K562 (cell line): ENCODE results near the gene MPG. TPM values are rescaled to one million over a fixed set of nuclear protein-coding genes. Genes with fewer than 3 reads are reported as not detected.

ENCODE experiments used
- ATAC-seq: fragments of 200-7000 bp; cut with Tn5 transposase; 3 replicates; pipeline ENCODE4 v1.9.1; 2020; ENCODE audit warnings: moderate library complexity
- BruUV-seq: library from RNA; stranded (reverse); fragments of 400-500 nt; replicated peaks from 2 replicates; lab custom pipeline; 2021; lab: Mats Ljungman, UMichigan
- CTCF ChIA-PET: fragments of 300-600 bp; formaldehyde crosslinking; extraction: SDS; loops from one replicate; lab custom pipeline; 2021; ENCODE audit warnings: low intra/inter-chr PET ratio; lab: Yijun Ruan, JAX
- POLR2A ChIA-PET: fragments of 300-600, 350-650 bp; sonication (Branson Sonifier 250); formaldehyde crosslinking; extraction: SDS; loops from one replicate; lab custom pipeline; 2021; ENCODE audit warnings: antibody characterized with exemption, inconsistent platforms; lab: Yijun Ruan, JAX
- DNase-seq, 4 experiments: peaks; one replicate each; pipeline versions ENCODE4 v3.0.0 to v3.0.0-alpha.2; 2011 to 2018; ENCODE audit warnings: low spot score in 3 of 4, mixed read lengths in 3 of 4; ENCODE audit errors: extremely low read depth in 1 of 4
- FAIRE-seq: peaks from 2 replicates; lab custom pipeline; 2011; peaks lifted over from hg19 to GRCh38; lab: Jason Lieb, UNC
- H2AFZ ChIP-seq: 2 replicates; pipeline ENCODE4 v1.6.0; 2011; ENCODE audit warnings: low read depth, low read length, control low read depth, inconsistent platforms
- H3K27ac ChIP-seq: fragments of 200-600 bp; 3 replicates; pipeline ENCODE4 v1.8.0; 2011; ENCODE audit warnings: low read depth, mild to moderate bottlenecking, control low read depth, inconsistent platforms, low read length, moderate library complexity, mixed read lengths; ENCODE audit errors: extremely low read depth
- H3K27me3 ChIP-seq, 2 experiments: fragments of 300-600 bp in 1 of 2; 2 replicates in 1 of 2; 3 replicates in 1 of 2; pipeline versions ENCODE4 v1.6.0 to v1.8.0; 2011; ENCODE audit warnings: inconsistent platforms in 2 of 2, low read length in 2 of 2, mild to moderate bottlenecking in 1 of 2, mixed read lengths in 1 of 2, moderate library complexity in 1 of 2; ENCODE audit not compliant: control insufficient read depth in 2 of 2, insufficient read depth in 2 of 2
- H3K36me3 ChIP-seq: fragments of 300-600 bp; 3 replicates; pipeline ENCODE4 v1.8.0; 2011; ENCODE audit warnings: mild to moderate bottlenecking, low read length, inconsistent platforms; ENCODE audit not compliant: control insufficient read depth, insufficient read depth
- H3K4me1 ChIP-seq, 2 experiments: fragments of 200-600 bp in 1 of 2; replicated peaks in 1 of 2; 2 replicates in 1 of 2; 3 replicates in 1 of 2; pipeline versions ENCODE4 v1.5.1 to v1.8.0; 2011; ENCODE audit warnings: inconsistent platforms in 2 of 2, low read length in 2 of 2, mild to moderate bottlenecking in 1 of 2, mixed read lengths in 1 of 2, moderate library complexity in 1 of 2; ENCODE audit not compliant: control insufficient read depth in 2 of 2, insufficient read depth in 2 of 2
- H3K4me2 ChIP-seq: 2 replicates; pipeline ENCODE4 v1.6.1; 2011; ENCODE audit warnings: low read length, control low read depth, inconsistent platforms, mixed read lengths; ENCODE audit not compliant: insufficient read depth
- H3K4me3 ChIP-seq: fragments of 200-600 bp; sonication (generic), shearing (Covaris generic); 2 replicates; pipeline ENCODE4 v1.5.1; 2016; ENCODE audit warnings: control low read depth, inconsistent platforms
- H3K79me2 ChIP-seq: fragments of 200-600 bp; 3 replicates; pipeline ENCODE4 v1.8.0; 2011; ENCODE audit warnings: low read length, inconsistent platforms; ENCODE audit not compliant: control insufficient read depth, insufficient read depth
- H3K9ac ChIP-seq, 2 experiments: 2 replicates each; pipeline versions ENCODE4 v1.6.0 to v1.6.1; 2011; ENCODE audit warnings: low read depth in 2 of 2, low read length in 2 of 2, control low read depth in 1 of 2, inconsistent platforms in 1 of 2, mild to moderate bottlenecking in 1 of 2, mixed read lengths in 1 of 2; ENCODE audit not compliant: insufficient read depth in 1 of 2
- H3K9me1 ChIP-seq: one replicate; pipeline ENCODE4 v1.6.0; 2011; ENCODE audit warnings: inconsistent platforms, mild to moderate bottlenecking, low read length, moderate library complexity; ENCODE audit not compliant: control insufficient read depth, insufficient read depth
- H3K9me3 ChIP-seq: replicated peaks from 2 replicates; pipeline ENCODE4 v1.5.1; 2011; ENCODE audit warnings: low read depth, low read length, inconsistent platforms; ENCODE audit not compliant: control insufficient read depth, insufficient read depth
- H4K20me1 ChIP-seq: replicated peaks from 2 replicates; pipeline ENCODE4 v1.6.1; 2011; ENCODE audit warnings: low read length, inconsistent platforms, mixed read lengths; ENCODE audit not compliant: control insufficient read depth, insufficient read depth
- E2F5 ChIP-seq: sonication (generic); formaldehyde crosslinking; IDR thresholded peaks from 2 replicates; pipeline ENCODE4 v1.8.0; 2022; ENCODE audit warnings: mild to moderate bottlenecking, missing genetic modification reagents
- GATAD2A ChIP-seq: fragments of 450-650 bp; IDR thresholded peaks from 2 replicates; pipeline ENCODE4 v1.6.1; 2017
- ILK ChIP-seq: fragments of 450-650 bp; IDR thresholded peaks from 2 replicates; pipeline ENCODE4 v1.6.1; 2016; ENCODE audit warnings: missing genetic modification characterization, low read depth, mild to moderate bottlenecking, missing compliant biosample characterization, moderate library complexity, borderline replicate concordance
- JUND ChIP-seq, 2 experiments: IDR thresholded peaks; 2 replicates in 1 of 2; 3 replicates in 1 of 2; pipeline ENCODE4 v1.6.1; 2011; ENCODE audit warnings: borderline replicate concordance in 2 of 2, low read depth in 2 of 2, low read length in 2 of 2, improper control_type of control experiment in 1 of 2, missing biosample characterization in 1 of 2, missing genetic modification characterization in 1 of 2, missing genetic modification reagents in 1 of 2
- KAT2B ChIP-seq: IDR thresholded peaks from one replicate; pipeline ENCODE4 v1.6.1; 2012; ENCODE audit warnings: low read depth, mild to moderate bottlenecking, control low read depth, inconsistent platforms, low read length, moderate library complexity
- NKRF ChIP-seq: fragments of 450-650 bp; IDR thresholded peaks from 2 replicates; pipeline ENCODE4 v1.6.1; 2016; ENCODE audit warnings: borderline replicate concordance
- NR1H2 ChIP-seq: sonication (generic); formaldehyde crosslinking; IDR thresholded peaks from 2 replicates; pipeline ENCODE4 v1.4.0; 2020; ENCODE audit warnings: mild to moderate bottlenecking, missing genetic modification reagents
- NR2C1 ChIP-seq, 2 experiments: fragments of 450-650 bp; IDR thresholded peaks; 2 replicates each; pipeline ENCODE4 v1.6.1; 2017; ENCODE audit warnings: mild to moderate bottlenecking in 2 of 2, antibody characterized with exemption in 1 of 2, inconsistent platforms in 1 of 2, missing compliant biosample characterization in 1 of 2, missing genetic modification characterization in 1 of 2
- NR4A1 ChIP-seq, 2 experiments: fragments of 250-450 bp in 1 of 2; fragments of 450-650 bp in 1 of 2; sonication (Bioruptor Pico) in 1 of 2; IDR thresholded peaks; 2 replicates each; pipeline versions ENCODE4 v1.4.0 to v1.6.1; 2016 to 2020; ENCODE audit warnings: mild to moderate bottlenecking in 2 of 2, missing compliant biosample characterization in 1 of 2, missing genetic modification characterization in 1 of 2, moderate library complexity in 1 of 2
- PHF8 ChIP-seq: fragments of 200-600 bp; sonication (generic); IDR thresholded peaks from 2 replicates; pipeline ENCODE4 v1.6.1; 2012; ENCODE audit warnings: mixed run types, mild to moderate bottlenecking, inconsistent platforms, low read length, moderate library complexity, borderline replicate concordance
- SAFB2 ChIP-seq: fragments of 200-400 bp; formaldehyde crosslinking; IDR thresholded peaks from 2 replicates; pipeline ENCODE4 v1.6.1; 2018; ENCODE audit warnings: borderline replicate concordance, low read length, low read depth, moderate library complexity; ENCODE audit not compliant: severe bottlenecking
- SMAD4 ChIP-seq: fragments of 250-450 bp; sonication (Bioruptor Pico); conservative IDR thresholded peaks from 2 replicates; pipeline ENCODE4 v1.8.0; 2021; ENCODE audit warnings: inconsistent platforms, mild to moderate bottlenecking, moderate library complexity
- SUPT5H ChIP-seq: fragments of 450-650 bp; IDR thresholded peaks from 2 replicates; pipeline ENCODE4 v1.6.1; 2016
- TEAD1 ChIP-seq, 2 experiments: fragments of 450-650 bp in 1 of 2; sonication (generic) in 1 of 2; formaldehyde crosslinking; IDR thresholded peaks; 2 replicates each; pipeline versions ENCODE4 v1.4.0 to v1.8.0; 2020 to 2022; ENCODE audit warnings: mild to moderate bottlenecking in 2 of 2, missing genetic modification reagents in 1 of 2
- XRCC5 ChIP-seq: fragments of 200-400 bp; formaldehyde crosslinking; IDR thresholded peaks from 2 replicates; pipeline ENCODE4 v1.6.1; 2017; ENCODE audit warnings: low read depth, mild to moderate bottlenecking, low read length
- ZC3H8 ChIP-seq: fragments of 450-650 bp; IDR thresholded peaks from 2 replicates; pipeline ENCODE4 v1.6.1; 2017
- ZNF146 ChIP-seq: IDR thresholded peaks from one replicate; pipeline ENCODE4 v1.6.1; 2018; ENCODE audit warnings: missing compliant biosample characterization; ENCODE audit not compliant: unreplicated experiment
- ZNF274 ChIP-seq: IDR thresholded peaks from 2 replicates; pipeline ENCODE4 v1.6.1; 2011; ENCODE audit warnings: low read depth, mild to moderate bottlenecking, low read length, moderate library complexity, borderline replicate concordance
- WGBS: fragments of 100-300 bp; shearing (Covaris generic); methylation state at CpG from one replicate; pipeline ENCODE4 v1.1.6; 2016; ENCODE audit warnings: low coverage, mixed read lengths; ENCODE audit not compliant: insufficient coverage; ENCODE audit errors: missing lambda C conversion rate; 5-methylcytosine and 5-hydroxymethylcytosine counted together
- in situ Hi-C: fragments of 300-500 bp; cut with MboI; formaldehyde crosslinking; loops from 4 replicates; pipeline ENCODE4 v1.15.0; 2018; ENCODE audit warnings: inconsistent platforms, mixed read lengths
- intact Hi-C: fragments of 100-400 bp; cut with micrococcal nuclease; formaldehyde crosslinking; loops from 2 replicates; pipeline ENCODE4 v1.14.2; 2022
- polyA plus RNA-seq, 8 experiments: library from polyadenylated mRNA; depleted of rRNA in 4 of 8; stranded (reverse) in 5 of 8; unstranded in 3 of 8; fragments of >200 nt; fragmentation: Nextera tagmentation in 2 of 8; fragmentation: Illumina TruSeq in 1 of 8; extraction: Ambion mirVana in 2 of 8; extraction: Trizol in 1 of 8; gene quantifications; 2 replicates each; pipeline versions ENCODE4 v1.2.1 to v1.2.3, GENCODE V29; 2011 to 2014; ENCODE audit warnings: inconsistent platforms in 1 of 8, missing spikeins in 1 of 8
- total RNA-seq, 7 experiments: library from RNA; depleted of rRNA in 6 of 7; stranded (reverse); fragments of >200 nt in 6 of 7; fragmentation: Illumina TruSeq in 2 of 7; extraction: Trizol in 2 of 7; gene quantifications; 2 replicates each; pipeline versions ENCODE4 v1.2.1 to v1.2.3, GENCODE V29; 2011 to 2021; ENCODE audit warnings: low replicate concordance in 1 of 7

MPG gene
- total and polyA plus RNA-seq, 9 of the 15 experiments (the other 6 are each of a cell fraction or from before 2014, with no cell fraction given), result 0.42 to 226 (median 36.2) TPM

DNA sequence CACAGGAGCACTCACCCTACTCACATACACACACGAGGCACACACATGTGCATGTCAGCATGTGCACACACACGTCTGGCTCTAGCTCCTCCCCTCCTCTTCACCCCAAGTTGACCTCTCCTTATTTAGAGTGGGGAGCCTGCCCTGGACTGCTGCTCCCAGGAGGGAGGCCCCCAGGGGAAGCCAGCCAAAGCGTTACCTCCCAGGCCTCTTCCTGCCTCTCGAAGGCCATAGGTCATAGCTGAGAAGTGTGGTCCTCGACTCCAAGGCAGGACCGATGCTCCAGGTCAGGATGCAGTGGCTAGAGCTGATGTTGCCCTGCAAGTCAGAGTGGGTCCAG is 43.4 kb upstream of the MPG start:
- no peak overlapping the region for H3K4me3 ChIP-seq
- POLR2A ChIA-PET, result interaction anchor here (0.6 to 1.2 kb wide), 2 partner anchors 12 to 44 kb away, joined by 3 to 5 read pairs; no protein-coding TSS in a partner anchor
- H3K27me3 ChIP-seq, result no peaks in the 10 kb centered on the region
- WGBS, result 41% methylated on average over 5 of the region's 6 CpGs
- TF ChIP-seq E2F5 (no peak), SMAD4 (no peak), NR4A1 (CRISPR knock-in tag; IDR thresholded peaks at IDR 0.05) (no peak), NR4A1 (tag; IDR thresholded peaks at IDR 0.05) (no peak), NR2C1 (IDR thresholded peaks at IDR 0.05) (no peak), NR2C1 (tag; IDR thresholded peaks at IDR 0.05) (no peak), ILK (tag) (no peak), ZC3H8 (no peak), NKRF (no peak), GATAD2A (no peak), NR1H2 (CRISPR knock-in tag) (no peak), KAT2B (no peak), PHF8 (no peak), ZNF146 (no peak), XRCC5 (no peak), TEAD1 (CRISPR knock-in tag; IDR thresholded peaks at IDR 0.05) (no peak), SAFB2 (no peak), ZNF274 (no peak), JUND (IDR thresholded peaks at IDR 0.05; ENCODE audit: borderline replicate concordance, low read depth, low read length) (no peak), JUND (tag; IDR thresholded peaks at IDR 0.05; ENCODE audit: borderline replicate concordance, low read depth, low read length) (no peak), SUPT5H (no peak)
- H3K9me1 ChIP-seq, result no peaks in the 10 kb centered on the region
- no peak overlapping the region for H3K4me2 ChIP-seq
- no peaks in the 10 kb centered on the region for H3K79me2 ChIP-seq
- peak overlapping the region in 1 of 2 experiments; percentile 69; a peak in 1 of 4 replicates for H3K9ac ChIP-seq
- CTCF ChIA-PET, result no interaction called here
- H2AFZ ChIP-seq, result no peak overlapping the region
- peak; percentile 15 for ATAC-seq
- intact Hi-C loops (no loop called here), in situ Hi-C loops (no loop called here)
- peaks cover 4% of the 10 kb centered on the region; the same call in 1 of the 2 replicates for H4K20me1 ChIP-seq
- peaks cover 32% of the 10 kb centered on the region; the same call in 2 of the 3 replicates for H3K36me3 ChIP-seq
- no peak overlapping the region for H3K27ac ChIP-seq
- no TSS peak for BruUV-seq
- FAIRE-seq, result no peak
- no peak for DNase-seq
- no peaks in the 10 kb centered on the region for H3K9me3 ChIP-seq
- peaks cover 0 to 38% of the 10 kb centered on the region in 2 experiments; a peak in 4 of 5 replicates for H3K4me1 ChIP-seq
